Raji (cell line): ENCODE measurements around the gene NHERF1.

Experiments used
- POLR2A ChIP-seq: IDR thresholded peaks from 2 replicates; pipeline ENCODE4 v1.6.1; 2011; ENCODE audit warnings: low read depth, low read length, control low read depth; ENCODE audit not compliant: insufficient read depth

Gene NHERF1

DNA sequence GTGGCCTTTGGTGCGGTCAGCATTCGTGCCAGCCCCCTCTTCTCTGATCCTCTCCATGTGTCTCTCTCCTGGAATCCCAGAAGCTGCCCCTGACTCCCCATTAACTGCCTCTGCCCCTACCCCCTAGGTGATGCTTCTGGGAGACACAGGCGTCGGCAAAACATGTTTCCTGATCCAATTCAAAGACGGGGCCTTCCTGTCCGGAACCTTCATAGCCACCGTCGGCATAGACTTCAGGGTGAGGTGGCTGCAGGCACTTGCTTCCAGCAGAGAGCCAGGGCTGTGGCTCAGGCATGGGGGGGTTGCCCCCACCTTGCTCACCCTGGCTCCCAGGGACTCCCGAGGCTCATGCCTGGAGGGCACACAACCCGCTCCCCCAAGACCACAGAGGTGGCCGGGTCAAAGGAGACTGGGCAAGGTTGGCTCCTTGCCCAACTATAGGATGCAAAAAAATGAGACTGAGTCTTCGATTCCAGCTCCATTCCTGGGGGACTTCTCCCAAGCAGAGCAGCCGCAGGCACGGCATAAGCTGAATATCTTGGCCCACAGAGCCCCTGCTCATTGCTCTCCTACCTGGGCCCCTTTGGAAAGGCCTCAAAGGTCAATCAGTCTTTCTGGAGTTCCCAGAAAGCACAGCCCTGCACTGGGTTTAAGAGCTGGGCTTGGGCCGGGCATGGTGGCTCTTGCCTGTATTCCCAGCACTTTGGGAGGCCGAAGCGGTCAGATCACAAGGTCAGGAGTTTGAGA is 7.6 kb upstream of the NHERF1 start:
- no peak for TF ChIP-seq POLR2A

DNA sequence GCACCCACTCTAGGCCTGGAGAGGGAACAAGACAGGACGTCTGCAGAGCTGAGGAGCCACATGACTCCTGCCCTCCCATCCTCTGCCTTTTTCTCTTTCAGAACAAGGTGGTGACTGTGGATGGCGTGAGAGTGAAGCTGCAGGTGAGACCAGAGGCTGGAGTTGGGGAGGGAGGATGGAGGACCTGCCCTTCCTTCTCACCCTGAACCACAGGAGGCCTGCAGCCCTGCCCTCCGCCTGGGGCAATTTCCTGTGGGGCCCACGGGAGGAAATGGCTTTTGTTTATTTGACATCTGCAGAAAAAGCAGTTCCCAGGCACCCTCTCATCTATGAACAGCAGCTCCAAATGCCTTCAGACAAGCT is 6.3 kb upstream of the NHERF1 start:
- TF ChIP-seq POLR2A, result 0 out of 2 replicates have a peak, but pooled peaks have one; percentile 23

DNA sequence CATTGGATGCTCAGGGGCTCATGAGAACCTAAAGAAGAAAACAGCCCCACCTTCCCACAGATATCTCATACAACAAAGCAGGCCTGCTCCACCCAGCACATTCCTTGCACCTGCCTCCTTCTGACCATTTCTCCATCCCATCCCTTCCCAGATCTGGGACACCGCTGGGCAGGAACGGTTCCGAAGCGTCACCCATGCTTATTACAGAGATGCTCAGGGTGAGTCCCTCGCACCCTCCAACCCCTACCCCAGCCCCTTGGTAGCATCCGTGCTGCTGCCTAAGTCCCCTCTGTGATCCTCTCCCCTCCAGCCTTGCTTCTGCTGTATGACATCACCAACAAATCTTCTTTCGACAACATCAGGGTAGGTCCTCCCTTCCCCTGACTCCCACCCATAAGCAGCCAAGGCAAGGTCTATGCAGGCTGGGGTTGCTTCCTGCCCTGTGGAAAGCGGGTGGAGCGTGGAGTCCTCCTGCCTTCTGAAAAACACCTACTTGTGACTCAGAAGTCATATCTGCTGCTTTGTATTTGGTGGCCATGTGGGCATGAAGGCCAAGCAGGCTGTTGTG is 5.4 kb upstream of the NHERF1 start:
- no peak for TF ChIP-seq POLR2A

DNA sequence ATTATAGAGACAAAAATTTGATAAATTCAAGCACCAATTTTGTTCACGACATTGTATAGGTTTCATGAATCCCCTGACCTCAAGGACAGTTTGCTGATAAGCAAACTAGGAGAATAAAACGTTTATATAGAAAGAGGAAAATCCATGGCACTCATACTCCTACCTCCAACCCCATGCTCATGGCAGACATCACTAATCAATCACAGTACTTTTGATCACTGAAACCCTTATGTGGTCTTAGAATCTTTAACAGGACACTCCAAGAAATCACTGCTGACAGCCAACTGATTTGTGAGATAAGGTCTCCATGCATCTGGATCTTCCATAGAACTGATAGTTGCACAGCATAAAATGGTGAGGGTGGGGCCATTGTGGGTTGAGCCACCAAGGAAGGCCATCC is 4.7 kb upstream of the NHERF1 start:
- no peak for TF ChIP-seq POLR2A

DNA sequence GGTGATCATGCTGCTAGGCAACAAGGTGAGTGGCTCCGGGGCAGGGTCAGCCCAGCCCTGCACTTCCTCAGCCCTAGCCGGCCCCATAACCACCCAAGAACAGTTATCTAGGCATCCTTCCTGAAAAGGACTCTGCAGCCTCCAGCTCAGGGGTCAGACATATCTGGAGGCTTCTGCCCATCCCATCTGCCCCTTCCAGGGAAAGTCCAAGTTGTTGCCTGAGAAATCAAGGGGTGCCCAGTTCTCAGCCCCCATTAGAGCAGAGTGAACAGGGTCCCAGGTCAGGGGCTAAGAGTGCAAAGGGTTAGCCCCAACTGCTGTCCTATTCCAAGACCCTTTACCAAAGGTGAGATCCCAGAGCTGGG is 4.1 kb upstream of the NHERF1 start:
- no peak for TF ChIP-seq POLR2A

DNA sequence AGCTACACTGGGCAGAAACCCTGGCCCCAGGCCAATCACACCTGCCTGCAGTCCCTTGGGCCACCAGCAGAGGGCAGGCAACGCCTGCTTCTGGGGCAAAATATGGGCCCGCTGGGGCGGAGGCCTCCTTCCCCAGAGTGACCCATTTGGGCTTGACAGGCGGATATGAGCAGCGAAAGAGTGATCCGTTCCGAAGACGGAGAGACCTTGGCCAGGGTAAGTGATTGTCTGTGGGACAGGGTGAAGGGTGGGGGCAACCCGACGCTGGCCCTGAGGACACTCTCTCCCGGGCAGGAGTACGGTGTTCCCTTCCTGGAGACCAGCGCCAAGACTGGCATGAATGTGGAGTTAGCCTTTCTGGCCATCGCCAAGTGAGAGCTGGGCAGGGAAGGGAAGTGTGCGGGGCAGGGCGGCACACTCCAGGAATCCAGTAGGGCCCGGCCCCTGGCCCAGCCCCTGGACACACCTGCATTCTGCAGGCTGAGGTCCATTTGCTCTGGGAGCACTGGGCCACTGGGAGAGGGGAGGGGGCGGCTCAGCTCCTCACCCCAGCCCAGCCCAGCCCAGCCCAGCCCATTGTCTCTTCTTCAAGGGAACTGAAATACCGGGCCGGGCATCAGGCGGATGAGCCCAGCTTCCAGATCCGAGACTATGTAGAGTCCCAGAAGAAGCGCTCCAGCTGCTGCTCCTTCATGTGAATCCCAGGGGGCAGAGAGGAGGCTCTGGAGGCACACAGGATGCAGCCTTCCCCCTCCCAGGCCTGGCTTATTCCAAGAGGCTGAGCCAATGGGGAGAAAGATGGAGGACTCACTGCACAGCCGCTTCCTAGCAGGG is 3.5 kb upstream of the NHERF1 start:
- no peak for TF ChIP-seq POLR2A

DNA sequence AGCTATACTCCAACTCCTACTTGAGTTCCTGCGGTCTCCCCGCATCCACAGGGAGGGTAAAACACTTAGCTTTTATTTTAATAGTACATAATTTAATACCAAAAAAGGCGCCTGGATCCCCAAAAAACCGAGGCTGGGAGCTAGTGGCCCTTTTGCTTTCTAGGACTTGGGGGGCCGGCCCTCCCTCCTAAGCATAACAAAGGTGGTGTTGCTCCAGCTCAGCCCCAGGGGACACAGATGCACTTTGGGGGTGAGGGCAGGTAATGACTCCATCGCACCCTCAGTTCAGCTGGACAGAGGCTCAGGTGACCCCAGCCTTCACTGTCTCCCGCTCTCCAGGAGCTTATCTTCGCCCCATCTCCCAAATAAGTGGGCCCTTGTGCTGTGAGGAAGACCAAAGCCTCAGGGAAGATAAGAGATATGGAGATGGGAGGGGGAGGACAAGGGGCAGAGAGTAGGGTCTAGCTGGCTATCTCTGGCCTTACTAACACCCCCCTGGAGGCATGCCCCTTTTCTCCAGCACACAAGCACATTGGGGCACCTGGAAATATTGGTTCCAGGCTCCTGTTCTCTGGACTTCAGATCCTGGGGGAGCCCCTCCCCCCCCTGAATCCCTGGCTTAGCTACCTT is 2.8 kb upstream of the NHERF1 start:
- no peak for TF ChIP-seq POLR2A

DNA sequence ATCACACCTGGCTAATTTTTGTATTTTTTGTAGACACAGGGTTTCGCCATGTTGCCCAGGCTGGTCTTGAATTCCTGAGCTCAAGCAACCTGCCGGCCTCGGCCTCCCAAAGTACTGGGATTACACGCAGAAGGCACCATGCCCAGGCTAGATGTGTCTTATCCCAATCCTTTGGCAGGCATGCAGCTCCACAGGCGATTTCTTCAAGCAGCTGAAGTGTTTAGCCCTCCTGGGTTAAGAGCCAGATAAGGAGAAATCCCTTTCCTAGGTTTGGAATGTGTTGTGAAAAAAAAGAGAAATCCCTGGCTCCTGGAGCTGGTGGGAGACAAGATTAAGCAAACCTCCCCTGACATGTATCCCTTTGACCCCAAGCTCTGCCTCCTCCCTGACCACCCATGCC is 2.1 kb upstream of the NHERF1 start:
- TF ChIP-seq POLR2A, result no peak

DNA sequence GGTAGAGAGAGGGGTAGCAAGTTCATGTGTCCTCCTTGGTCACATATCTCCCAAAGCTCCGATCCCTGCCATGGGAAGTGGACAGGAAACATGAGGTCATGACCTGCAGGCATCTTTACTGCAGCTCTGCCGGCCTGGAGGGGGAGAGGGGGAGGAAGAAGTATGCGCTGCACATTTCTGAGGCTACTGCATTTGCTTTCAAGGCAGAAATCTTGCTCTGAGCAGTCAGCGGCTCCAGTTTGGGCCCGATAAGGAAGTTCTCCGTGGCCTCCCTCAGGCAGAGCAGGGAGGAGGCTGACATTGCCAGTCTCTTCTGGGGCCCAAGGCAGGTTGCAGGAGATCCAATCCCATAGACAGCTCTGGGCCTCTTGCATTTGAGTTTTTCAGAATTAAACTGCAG is 1.5 kb upstream of the NHERF1 start:
- no peak for TF ChIP-seq POLR2A

DNA sequence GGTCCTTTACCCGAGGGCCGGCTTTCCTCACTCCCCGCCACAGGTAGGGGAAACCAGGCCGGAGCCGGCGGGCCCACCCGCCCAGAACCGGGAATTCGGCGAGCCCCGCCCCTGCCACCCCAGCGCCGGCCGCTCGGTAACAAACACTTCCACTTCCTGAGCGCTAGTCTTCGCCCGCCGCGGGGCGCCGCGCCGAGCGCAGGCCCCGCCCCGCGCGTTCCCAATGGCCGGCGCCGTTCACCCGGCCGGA is 224 bp upstream of the NHERF1 start:
- no peak for TF ChIP-seq POLR2A

DNA sequence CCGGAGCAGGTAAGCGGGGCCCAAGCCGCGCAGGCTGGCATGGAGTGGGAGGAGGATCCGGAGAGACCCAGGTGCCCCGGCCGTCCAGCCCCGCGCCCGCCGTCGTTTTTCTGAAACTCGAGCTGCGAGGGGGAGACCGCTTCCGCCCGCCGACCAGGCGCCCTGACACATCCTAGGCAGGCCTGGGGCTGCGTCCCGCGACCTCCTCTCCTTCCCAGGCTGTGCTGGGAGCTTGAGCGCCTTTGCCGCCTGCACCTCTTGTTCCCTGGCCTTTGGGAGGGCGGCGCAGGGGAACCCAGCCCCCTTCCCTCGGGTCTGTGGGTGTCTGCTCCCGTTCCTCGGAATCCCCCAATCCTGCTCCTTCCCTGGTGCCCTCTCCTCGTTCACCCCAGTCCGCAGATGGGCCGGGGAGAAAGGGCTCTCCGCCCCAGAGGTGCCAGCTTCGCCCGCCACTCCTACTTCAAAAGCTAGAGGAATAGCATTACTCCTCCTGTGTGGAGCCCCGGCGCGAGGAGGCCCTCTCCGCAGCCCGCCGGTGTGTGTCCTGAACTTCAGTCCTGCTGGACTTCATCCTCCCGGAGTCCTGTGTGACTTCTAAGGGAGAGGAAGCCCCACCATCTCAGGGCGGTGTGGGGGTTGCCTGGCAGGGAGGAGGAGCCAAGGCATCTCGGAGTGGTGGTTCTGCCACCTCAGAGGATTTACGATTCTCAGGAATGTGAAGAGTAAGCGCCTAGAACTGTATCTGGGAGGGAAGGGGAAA is 1.0 kb downstream of the NHERF1 start:
- TF ChIP-seq POLR2A, result no peak

DNA sequence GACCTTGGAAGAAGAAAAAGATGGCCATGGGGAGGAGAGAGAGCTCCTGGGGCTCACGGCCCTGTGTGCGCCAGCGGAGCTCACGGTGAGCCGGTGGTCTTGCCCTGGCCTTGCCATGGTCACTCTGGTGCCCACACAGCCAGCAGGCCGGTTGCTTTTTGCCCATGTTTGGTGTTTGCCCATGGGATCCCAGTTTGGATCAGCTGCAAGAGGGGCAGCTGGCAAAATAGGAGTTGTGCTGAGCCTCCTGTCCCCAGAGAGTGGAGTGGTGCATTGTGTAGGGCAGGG is 1.6 kb downstream of the NHERF1 start:
- no peak for TF ChIP-seq POLR2A

DNA sequence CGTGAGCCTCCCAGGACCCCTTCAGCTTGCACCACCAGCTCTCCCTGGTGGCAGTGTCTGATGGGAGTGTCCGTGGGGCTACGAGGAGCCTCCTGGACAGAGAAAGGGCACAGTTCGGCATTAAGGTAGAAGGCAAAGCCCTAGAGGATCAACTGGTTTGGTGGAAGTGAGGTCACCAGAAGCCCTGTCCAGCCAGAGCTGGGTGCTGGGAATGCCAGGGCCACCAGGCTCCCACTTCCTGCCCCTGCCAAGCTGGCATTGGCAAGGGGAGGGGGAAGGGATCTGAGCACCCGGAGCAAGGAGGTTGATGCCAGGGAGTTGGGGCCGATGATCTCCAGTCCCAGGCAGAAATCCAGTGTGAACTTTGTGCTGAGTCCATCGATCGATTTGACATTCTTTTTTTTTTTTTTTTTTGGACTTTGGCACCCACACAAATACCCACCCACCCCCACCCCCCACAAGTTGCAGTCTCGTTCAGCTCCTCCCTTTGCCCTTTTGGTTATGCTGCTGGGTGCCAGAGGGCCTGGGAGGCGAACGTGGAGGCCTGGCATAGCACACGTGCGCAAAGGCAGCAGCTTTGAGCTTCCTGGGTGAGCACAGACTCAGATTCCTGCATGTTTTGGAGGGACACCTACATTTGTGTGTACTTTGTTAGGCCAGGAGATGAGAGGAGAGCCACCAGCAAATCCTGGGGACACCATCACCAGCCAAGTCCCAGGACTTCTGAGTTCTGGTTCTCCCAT is 2.1 kb downstream of the NHERF1 start:
- no peak for TF ChIP-seq POLR2A

DNA sequence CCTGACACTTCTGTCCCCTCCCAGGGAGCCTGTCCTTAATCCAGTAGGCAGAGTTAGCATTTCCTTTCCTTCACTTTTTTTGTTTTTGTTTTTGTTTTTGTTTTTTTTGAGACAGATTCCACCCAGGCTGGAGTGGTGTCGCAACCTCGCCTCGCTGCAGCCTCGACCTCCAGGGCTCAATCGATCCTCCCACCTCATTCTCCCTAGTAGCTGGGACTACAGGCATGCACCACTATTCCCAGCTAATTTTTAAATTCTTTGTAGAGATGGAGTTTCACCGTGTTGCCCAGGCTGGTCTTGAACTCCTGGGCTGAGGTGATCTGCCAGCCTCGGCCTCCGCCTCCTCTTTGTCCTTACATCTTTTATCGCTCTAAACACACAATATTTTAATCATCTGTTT is 4.0 kb downstream of the NHERF1 start:
- TF ChIP-seq POLR2A, result no peak
